Measurements from ENCODE around the gene NAA10. TPM values are rescaled to one million over a fixed set of nuclear protein-coding genes. Genes with fewer than 3 reads are reported as not detected.

The NAA10 gene
- total RNA-seq, 3 donors from 2014 or later: 52.2 to 72.3 (median 68.9) TPM

DNA sequence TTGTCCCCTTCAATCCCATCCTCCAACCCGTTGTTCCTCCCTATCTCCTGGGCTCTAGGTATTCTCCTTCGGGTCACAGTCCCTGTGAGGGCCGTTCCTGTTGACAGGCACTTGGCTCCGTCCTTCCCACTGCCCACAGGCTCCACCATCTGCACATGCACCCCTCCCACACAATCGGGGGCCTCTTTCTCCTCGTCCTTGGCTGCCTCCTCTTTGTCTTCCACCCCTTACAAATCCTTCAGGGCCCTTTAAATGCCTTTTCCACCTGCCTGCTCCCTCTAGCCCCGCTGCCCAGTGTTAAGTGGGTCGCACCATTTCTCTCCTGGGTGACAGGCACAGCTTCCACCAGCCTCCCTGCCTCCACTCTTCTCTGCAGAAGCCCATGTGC is 33.1 kb downstream of the NAA10 start:
- DNase-seq (no peak), ATAC-seq (no peak)
- H3K4me3 ChIP-seq: no peak overlapping the region
- intact Hi-C loops (cut with DNase I, micrococcal nuclease): no loop called here
- TF ChIP-seq, protein P1, sequence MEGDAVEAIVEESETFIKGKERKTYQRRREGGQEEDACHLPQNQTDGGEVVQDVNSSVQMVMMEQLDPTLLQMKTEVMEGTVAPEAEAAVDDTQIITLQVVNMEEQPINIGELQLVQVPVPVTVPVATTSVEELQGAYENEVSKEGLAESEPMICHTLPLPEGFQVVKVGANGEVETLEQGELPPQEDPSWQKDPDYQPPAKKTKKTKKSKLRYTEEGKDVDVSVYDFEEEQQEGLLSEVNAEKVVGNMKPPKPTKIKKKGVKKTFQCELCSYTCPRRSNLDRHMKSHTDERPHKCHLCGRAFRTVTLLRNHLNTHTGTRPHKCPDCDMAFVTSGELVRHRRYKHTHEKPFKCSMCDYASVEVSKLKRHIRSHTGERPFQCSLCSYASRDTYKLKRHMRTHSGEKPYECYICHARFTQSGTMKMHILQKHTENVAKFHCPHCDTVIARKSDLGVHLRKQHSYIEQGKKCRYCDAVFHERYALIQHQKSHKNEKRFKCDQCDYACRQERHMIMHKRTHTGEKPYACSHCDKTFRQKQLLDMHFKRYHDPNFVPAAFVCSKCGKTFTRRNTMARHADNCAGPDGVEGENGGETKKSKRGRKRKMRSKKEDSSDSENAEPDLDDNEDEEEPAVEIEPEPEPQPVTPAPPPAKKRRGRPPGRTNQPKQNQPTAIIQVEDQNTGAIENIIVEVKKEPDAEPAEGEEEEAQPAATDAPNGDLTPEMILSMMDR (IDR thresholded peaks at IDR 0.05): no peak
- no peaks in the 10 kb centered on the region for H3K9me3 ChIP-seq
- no peaks in the 10 kb centered on the region for H3K36me3 ChIP-seq (ENCODE audit: low read depth)
- no peaks in the 10 kb centered on the region for H3K4me1 ChIP-seq (ENCODE audit: low read depth)

DNA sequence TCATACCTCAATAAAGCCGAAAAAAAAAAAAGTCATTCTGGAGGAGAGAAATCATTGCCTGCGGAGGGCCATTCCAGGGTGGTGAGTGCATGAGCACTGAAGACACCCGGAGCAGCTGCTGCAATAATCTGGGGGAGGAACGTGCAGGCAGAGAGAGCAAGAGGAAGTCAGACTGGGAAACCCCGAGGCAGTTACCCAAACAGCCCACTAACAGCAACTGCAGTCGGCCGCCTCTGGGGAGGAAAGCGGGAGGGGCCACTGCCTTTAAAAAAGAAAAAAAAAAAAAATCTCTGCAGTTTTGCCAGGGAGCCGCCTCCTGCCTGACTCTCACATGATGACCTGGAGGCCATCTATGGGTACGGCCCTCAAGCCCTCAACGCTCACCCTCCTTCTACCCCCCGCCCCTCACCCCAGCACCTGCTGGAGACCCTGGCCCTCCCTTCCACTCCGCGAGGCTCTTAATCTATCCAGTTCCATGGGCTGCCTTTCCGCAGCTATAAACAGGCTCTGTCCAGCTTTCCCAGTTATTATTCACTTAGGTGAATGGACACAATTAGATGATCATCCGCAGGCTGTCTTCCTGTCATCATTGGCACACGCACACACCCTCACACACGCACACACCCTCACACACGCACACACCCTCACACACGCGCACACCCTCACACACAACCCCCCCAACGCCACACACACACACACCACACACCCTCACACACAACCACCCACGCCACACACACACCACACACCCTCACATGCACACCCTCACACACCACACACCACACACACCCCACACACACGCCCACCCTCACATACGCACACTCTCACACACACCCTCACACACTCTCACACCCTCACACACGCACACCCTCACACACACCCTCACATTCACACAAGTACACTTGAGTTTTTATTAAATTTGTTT is 33.7 kb downstream of the NAA10 start:
- ATAC-seq (peak; percentile 64), DNase-seq (peak in 1 of 3 donors; percentile 47)
- Histone ChIP-seq H3K9me3 (no peaks in the 10 kb centered on the region), H3K36me3 (ENCODE audit: low read depth) (no peaks in the 10 kb centered on the region), H3K4me1 (ENCODE audit: low read depth) (no peaks in the 10 kb centered on the region), H3K4me3 (no peak overlapping the region)
- intact Hi-C loops (cut with DNase I, micrococcal nuclease): no loop called here
- TF ChIP-seq, protein P1 (IDR thresholded peaks at IDR 0.05): no peak

DNA sequence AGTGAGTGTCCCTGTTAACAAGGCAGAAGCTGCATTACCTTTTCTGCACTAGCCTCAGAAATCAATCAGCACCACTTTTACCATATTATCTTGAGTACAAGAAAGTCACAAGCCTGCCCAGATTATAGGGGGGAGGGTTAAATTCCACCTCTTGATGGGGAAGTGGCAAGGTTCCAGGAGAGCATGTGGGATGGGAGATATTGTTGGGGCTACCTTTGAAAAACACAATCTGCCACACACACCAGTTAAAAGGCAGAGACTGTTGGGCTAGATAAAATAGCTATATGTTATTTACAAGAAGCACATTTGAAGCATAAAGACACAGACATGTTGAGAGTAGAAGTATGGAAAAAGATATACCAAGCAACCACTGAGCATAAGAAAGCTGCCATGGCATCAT is 36.9 kb downstream of the NAA10 start:
- Histone ChIP-seq H3K4me3 (no peak overlapping the region), H3K9me3 (no peaks in the 10 kb centered on the region), H3K36me3 (ENCODE audit: low read depth) (no peaks in the 10 kb centered on the region), H3K4me1 (ENCODE audit: low read depth) (no peaks in the 10 kb centered on the region)
- ATAC-seq: no peak
- no peak for DNase-seq
- intact Hi-C loops (cut with DNase I, micrococcal nuclease): no loop called here
- TF ChIP-seq, protein P1 (IDR thresholded peaks at IDR 0.05): no peak

DNA sequence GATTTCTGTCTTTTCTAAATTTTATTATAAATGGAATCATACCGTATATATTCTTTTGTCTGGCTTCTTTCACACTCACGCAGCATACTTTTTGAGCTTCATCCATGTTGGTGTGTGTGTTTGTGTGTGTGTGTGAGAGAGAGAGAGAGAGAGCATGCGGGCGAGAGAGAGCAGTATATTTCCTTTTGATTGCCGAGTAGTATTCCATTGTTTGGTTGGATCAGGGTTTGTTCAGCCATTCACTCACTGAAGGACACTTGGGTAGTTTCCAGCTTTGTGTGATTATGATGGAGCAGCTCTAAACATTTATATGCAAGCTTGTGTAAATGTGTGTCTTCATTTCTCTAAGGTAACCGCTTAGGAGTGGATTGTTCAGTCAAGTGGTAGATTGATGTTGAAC is 45.7 kb downstream of the NAA10 start:
- H3K9me3 ChIP-seq: no peaks in the 10 kb centered on the region
- no peak for DNase-seq
- intact Hi-C loops (cut with DNase I, micrococcal nuclease): no loop called here
- TF ChIP-seq, protein P1 (IDR thresholded peaks at IDR 0.05): no peak
- H3K4me1 ChIP-seq (ENCODE audit: low read depth): no peaks in the 10 kb centered on the region
- H3K4me3 ChIP-seq: no peak overlapping the region
- no peak for ATAC-seq
- H3K36me3 ChIP-seq (ENCODE audit: low read depth): no peaks in the 10 kb centered on the region

DNA sequence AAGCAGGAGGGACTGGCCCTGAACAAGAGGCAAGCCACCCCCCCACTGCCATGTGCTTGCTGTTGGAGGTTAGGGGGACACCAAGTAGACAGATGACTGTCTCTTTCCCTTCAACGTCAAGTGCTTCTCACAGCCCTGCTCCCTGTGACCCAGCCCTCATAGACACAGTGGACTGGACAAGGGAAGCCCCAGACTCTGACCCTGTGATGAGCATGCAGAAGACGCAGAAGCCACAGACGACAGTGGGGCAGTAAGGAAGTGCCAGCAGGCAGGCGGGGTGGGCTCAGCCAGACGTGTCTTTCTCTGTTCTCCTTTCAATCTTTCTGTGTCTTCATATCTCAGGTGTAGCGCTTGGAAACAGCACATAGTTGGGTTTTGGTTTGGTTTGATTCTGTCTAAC is 46.5 kb downstream of the NAA10 start:
- H3K4me1 ChIP-seq (ENCODE audit: low read depth): no peaks in the 10 kb centered on the region
- no peak overlapping the region for H3K4me3 ChIP-seq
- no peaks in the 10 kb centered on the region for H3K36me3 ChIP-seq (ENCODE audit: low read depth)
- DNase-seq: no peak
- intact Hi-C loops (cut with DNase I, micrococcal nuclease): no loop called here
- ATAC-seq: peak; percentile 9
- no peaks in the 10 kb centered on the region for H3K9me3 ChIP-seq
- TF ChIP-seq, protein P1 (IDR thresholded peaks at IDR 0.05): no peak
